PFSK-1 (cell line): ENCODE data around the gene HIF1A.

Experiments used
- POLR2AphosphoS5 ChIP-seq: IDR thresholded peaks from 2 replicates; pipeline ENCODE4 v1.6.1; 2012; ENCODE audit warnings: low read depth, mild to moderate bottlenecking, control low read depth, low read length, moderate library complexity
- TF ChIP-seq, protein P1 (sequence below), 2 experiments: IDR thresholded peaks; 2 replicates each; pipeline versions ENCODE4 v1.6.1 to v1.8.0; 2011 to 2012; ENCODE audit warnings: low read depth in 2 of 2, low read length in 2 of 2, control low read depth in 1 of 2, inconsistent platforms in 1 of 2, mild to moderate bottlenecking in 1 of 2, moderate library complexity in 1 of 2; ENCODE audit not compliant: insufficient read depth in 1 of 2

DNA sequence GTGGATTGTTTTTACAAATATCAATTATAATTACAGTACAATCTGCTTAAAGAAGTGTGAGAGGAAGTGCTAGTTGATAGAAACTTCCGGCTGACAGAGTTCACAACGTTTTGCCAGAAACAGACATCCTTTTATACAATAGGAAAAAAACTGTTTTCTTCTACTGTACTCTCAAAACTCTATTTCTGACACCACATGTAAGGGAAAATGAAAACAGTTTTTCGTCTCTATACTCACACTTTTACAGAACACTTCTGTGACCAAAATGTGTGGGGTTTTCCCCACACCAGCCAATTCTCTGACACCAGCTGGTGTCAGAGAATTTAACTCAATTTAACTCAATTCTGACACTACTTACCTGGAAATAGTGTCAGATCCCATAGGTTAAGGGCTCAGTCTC is 24.2 kb upstream of the HIF1A start:
- TF ChIP-seq POLR2AphosphoS5 = no peak
- TF ChIP-seq, protein P1, sequence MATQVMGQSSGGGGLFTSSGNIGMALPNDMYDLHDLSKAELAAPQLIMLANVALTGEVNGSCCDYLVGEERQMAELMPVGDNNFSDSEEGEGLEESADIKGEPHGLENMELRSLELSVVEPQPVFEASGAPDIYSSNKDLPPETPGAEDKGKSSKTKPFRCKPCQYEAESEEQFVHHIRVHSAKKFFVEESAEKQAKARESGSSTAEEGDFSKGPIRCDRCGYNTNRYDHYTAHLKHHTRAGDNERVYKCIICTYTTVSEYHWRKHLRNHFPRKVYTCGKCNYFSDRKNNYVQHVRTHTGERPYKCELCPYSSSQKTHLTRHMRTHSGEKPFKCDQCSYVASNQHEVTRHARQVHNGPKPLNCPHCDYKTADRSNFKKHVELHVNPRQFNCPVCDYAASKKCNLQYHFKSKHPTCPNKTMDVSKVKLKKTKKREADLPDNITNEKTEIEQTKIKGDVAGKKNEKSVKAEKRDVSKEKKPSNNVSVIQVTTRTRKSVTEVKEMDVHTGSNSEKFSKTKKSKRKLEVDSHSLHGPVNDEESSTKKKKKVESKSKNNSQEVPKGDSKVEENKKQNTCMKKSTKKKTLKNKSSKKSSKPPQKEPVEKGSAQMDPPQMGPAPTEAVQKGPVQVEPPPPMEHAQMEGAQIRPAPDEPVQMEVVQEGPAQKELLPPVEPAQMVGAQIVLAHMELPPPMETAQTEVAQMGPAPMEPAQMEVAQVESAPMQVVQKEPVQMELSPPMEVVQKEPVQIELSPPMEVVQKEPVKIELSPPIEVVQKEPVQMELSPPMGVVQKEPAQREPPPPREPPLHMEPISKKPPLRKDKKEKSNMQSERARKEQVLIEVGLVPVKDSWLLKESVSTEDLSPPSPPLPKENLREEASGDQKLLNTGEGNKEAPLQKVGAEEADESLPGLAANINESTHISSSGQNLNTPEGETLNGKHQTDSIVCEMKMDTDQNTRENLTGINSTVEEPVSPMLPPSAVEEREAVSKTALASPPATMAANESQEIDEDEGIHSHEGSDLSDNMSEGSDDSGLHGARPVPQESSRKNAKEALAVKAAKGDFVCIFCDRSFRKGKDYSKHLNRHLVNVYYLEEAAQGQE (IDR thresholded peaks at IDR 0.05; ENCODE audit: insufficient read depth in 1 of 2, low read depth in 2 of 2, low read length in 2 of 2) = no peak
